B cell (primary cell): Measurements from ENCODE around the gene METTL26. TPM values are rescaled to one million over a fixed set of nuclear protein-coding genes. Genes with fewer than 3 reads are reported as not detected.

Source experiments
- ATAC-seq: fragments of 200-7000 bp; cut with Tn5 transposase; one replicate; pipeline ENCODE4 v1.10.0; 2021; ENCODE audit warnings: low read depth, mild to moderate bottlenecking, moderate number of reproducible peaks, moderate library complexity
- CTCF ChIA-PET: fragments of 350-600 bp; sonication (Branson Sonifier 250); formaldehyde crosslinking; loops from one replicate; lab custom pipeline; 2021; ENCODE audit warnings: antibody characterized with exemption, inconsistent platforms; lab: Charles Lee
- POLR2A ChIA-PET: fragments of 350-600 bp; sonication (Branson Sonifier 250); formaldehyde crosslinking; loops from one replicate; lab custom pipeline; 2021; ENCODE audit warnings: antibody characterized with exemption; lab: Charles Lee
- DNase-seq: peaks from one replicate; pipeline ENCODE4 v3.0.0; 2013
- H2AFZ ChIP-seq: 2 replicates; pipeline ENCODE4 v1.6.1; 2012; ENCODE audit warnings: mild to moderate bottlenecking, low read depth, low read length; ENCODE audit not compliant: insufficient read depth, poor library complexity, severe bottlenecking
- H3K27ac ChIP-seq, 2 donors: 1 replicate in 1 of 2; 2 replicates in 1 of 2; pipeline ENCODE4 v1.5.1; 2012 to 2013; ENCODE audit warnings: low read length in 2 of 2, mild to moderate bottlenecking in 2 of 2, moderate library complexity in 1 of 2
- H3K27me3 ChIP-seq, 4 experiments: fragments of 200-600 bp in 1 of 4; sonication (generic) in 1 of 4; replicated peaks in 1 of 4; 1 replicate in 2 of 4; 2 replicates in 2 of 4; pipeline versions ENCODE4 v1.6.1 to v1.7.0; 2013 to 2016; ENCODE audit warnings: low read length in 3 of 4, mild to moderate bottlenecking in 2 of 4, mixed read lengths in 1 of 4, moderate library complexity in 1 of 4; ENCODE audit not compliant: insufficient read depth in 4 of 4, control insufficient read depth in 3 of 4; ENCODE audit errors: control extremely low read depth in 1 of 4
- H3K36me3 ChIP-seq, 2 experiments: replicated peaks in 1 of 2; 1 replicate in 1 of 2; 2 replicates in 1 of 2; pipeline versions ENCODE4 v1.6.1 to v1.7.1; 2013; ENCODE audit warnings: low read length in 1 of 2; ENCODE audit not compliant: insufficient read depth in 2 of 2, control insufficient read depth in 1 of 2; ENCODE audit errors: control extremely low read depth in 1 of 2, extremely low read depth in 1 of 2
- H3K4me1 ChIP-seq, 2 donors: fragments of 200-600 bp in 1 of 2; sonication (generic) in 1 of 2; 1 replicate in 1 of 2; 2 replicates in 1 of 2; pipeline versions ENCODE4 v1.5.1 to v1.6.1; 2013 to 2017; ENCODE audit warnings: low read length in 2 of 2; ENCODE audit not compliant: control insufficient read depth in 2 of 2, insufficient read depth in 2 of 2
- H3K4me2 ChIP-seq: replicated peaks from 2 replicates; pipeline ENCODE3; 2012; ENCODE audit warnings: mild to moderate bottlenecking, low read depth, low read length; ENCODE audit not compliant: poor library complexity, severe bottlenecking
- H3K4me3 ChIP-seq, 5 experiments: fragments of 200-600 bp in 1 of 5; sonication (generic) in 1 of 5; 1 replicate in 3 of 5; 2 replicates in 2 of 5; pipeline versions ENCODE4 v1.5.1 to v1.7.0; 2011 to 2016; ENCODE audit warnings: low read length in 4 of 5, mild to moderate bottlenecking in 4 of 5, low read depth in 2 of 5, control low read depth in 1 of 5, moderate library complexity in 1 of 5; ENCODE audit not compliant: insufficient read depth in 1 of 5; ENCODE audit errors: control extremely low read depth in 1 of 5, extremely low read depth in 1 of 5
- H3K79me2 ChIP-seq: fragments of 200-600 bp; sonication (generic); one replicate; pipeline ENCODE4 v1.6.0; 2016; ENCODE audit warnings: low read length; ENCODE audit not compliant: control insufficient read depth, insufficient read depth
- H3K9ac ChIP-seq: fragments of 200-600 bp; sonication (generic); 2 replicates; pipeline ENCODE4 v1.6.1; 2017; ENCODE audit warnings: mild to moderate bottlenecking, low read length, moderate library complexity
- H3K9me3 ChIP-seq, 3 donors: one replicate each; pipeline versions ENCODE4 v1.6.1 to v1.7.1; 2013; ENCODE audit warnings: low read length in 2 of 3; ENCODE audit not compliant: control insufficient read depth in 2 of 3, insufficient read depth in 1 of 3; ENCODE audit errors: control extremely low read depth in 1 of 3
- H4K20me1 ChIP-seq: 2 replicates; pipeline ENCODE4 v1.6.0; 2012; ENCODE audit warnings: mild to moderate bottlenecking, low read length; ENCODE audit not compliant: insufficient read depth, control insufficient read depth, poor library complexity, severe bottlenecking
- H3K27ac Mint-ChIP-seq: one replicate; pipeline ENCODE4 v1.8.0; 2021; ENCODE audit warnings: mixed read lengths
- H3K27me3 Mint-ChIP-seq: one replicate; pipeline ENCODE4 v1.8.0; 2021; ENCODE audit warnings: mixed read lengths
- H3K4me1 Mint-ChIP-seq: one replicate; pipeline ENCODE4 v1.8.0; 2021; ENCODE audit warnings: mixed read lengths
- H3K4me3 Mint-ChIP-seq: one replicate; pipeline ENCODE4 v1.8.0; 2021; ENCODE audit warnings: mixed read lengths
- H3K9me3 Mint-ChIP-seq: one replicate; pipeline ENCODE4 v1.8.0; 2022; ENCODE audit warnings: mixed read lengths; ENCODE audit not compliant: insufficient read depth
- EZH2 ChIP-seq: IDR thresholded peaks from 2 replicates; pipeline ENCODE4 v1.6.1; 2012; ENCODE audit warnings: borderline replicate concordance, low read depth, mild to moderate bottlenecking, moderate library complexity, low read length; ENCODE audit not compliant: insufficient read depth, poor library complexity, severe bottlenecking
- WGBS: methylation state at CpG from one replicate; pipeline ENCODE4 v1.1.5; 2013; ENCODE audit warnings: missing lambda C conversion rate; ENCODE audit not compliant: insufficient coverage; 5-methylcytosine and 5-hydroxymethylcytosine counted together
- intact Hi-C: fragments of 100-400 bp; cut with micrococcal nuclease; formaldehyde crosslinking; loops from one replicate; pipeline ENCODE4 v1.10.0; 2022
- polyA plus RNA-seq: library from polyadenylated mRNA; depleted of rRNA; stranded (reverse); fragments of >200 nt; gene quantifications from 2 replicates; pipeline ENCODE4 v1.2.3, GENCODE V29; 2012
- total RNA-seq, 2 donors: library from RNA; stranded (reverse); fragments of 120-200 nt in 1 of 2; gene quantifications; 1 replicate in 1 of 2; 2 replicates in 1 of 2; pipeline versions ENCODE4 v1.2.3 to v1.2.4, GENCODE V29; 2013 to 2022
- TF ChIP-seq, protein P1 (sequence below): fragments of 200-600 bp; IDR thresholded peaks from one replicate; pipeline ENCODE4 v1.8.0; 2022; ENCODE audit warnings: antibody characterized with exemption, mild to moderate bottlenecking

METTL26 gene
- total and polyA plus RNA-seq, 2 donors (not counting 1 experiment from before 2014, with no cell fraction given) = 56.6 to 140 TPM

DNA sequence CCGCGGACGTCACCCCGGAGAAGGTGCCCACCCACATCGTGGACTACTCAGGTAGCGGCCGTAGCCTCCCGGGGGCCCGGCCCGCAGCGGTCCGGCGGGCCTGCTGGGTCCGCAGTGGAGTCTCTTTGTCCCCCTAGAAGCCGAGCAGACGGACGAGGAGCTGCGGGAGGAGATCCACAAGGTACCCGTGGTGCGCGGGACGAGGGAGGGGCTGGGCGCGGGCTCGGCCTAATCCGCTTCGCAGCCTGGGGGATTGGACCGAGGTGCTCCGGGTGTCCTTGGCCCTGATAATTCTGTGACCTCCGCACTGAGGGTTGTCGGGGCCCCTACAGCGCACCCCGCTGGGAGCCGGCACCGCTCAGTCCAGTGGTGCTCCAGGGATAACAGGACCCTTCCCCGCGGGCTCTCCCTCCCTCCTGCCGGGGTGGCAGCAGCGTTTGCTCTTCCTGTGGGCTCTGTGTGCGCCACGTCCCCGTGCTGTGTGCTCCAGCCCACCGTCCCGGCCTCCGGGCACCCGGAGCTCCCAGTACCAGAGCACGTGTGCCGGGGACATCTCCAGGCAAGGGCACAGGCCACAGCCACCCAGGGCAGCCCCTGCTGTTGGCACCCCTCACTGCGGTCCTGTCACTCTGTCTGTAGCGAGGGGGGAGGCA lies 32.5 kb upstream of the METTL26 start:
- Histone ChIP-seq H3K27ac (peak overlapping the region in 1 of 2 donors; percentile 79), H3K4me2 (peak overlapping the region; percentile 99), H2AFZ (peak overlapping the region; percentile 94), H3K27me3 (no peaks in the 10 kb centered on the region), H3K4me3 (peak overlapping the region; percentile 23 to 84 (median 73)), H3K4me1 (peaks cover 15 to 25% of the 10 kb centered on the region in 2 donors), H3K9me3 (no peaks in the 10 kb centered on the region), H3K79me2 (peaks cover 5% of the 10 kb centered on the region), H3K9ac (peak overlapping the region; percentile 91), H4K20me1 (peaks cover 31% of the 10 kb centered on the region), H3K36me3 (peaks cover 0 to 31% of the 10 kb centered on the region in 2 experiments)
- CTCF ChIA-PET = interaction anchor here (2.4 kb wide), 1 partner anchor 13 kb away, joined by 7 read pairs; no protein-coding TSS in a partner anchor
- Mint-ChIP-seq H3K4me1 (peaks cover 10% of the 10 kb centered on the region), H3K27ac (no peak overlapping the region), H3K27me3 (no peaks in the 10 kb centered on the region), H3K4me3 (peak overlapping the region; percentile 86), H3K9me3 (no peaks in the 10 kb centered on the region)
- POLR2A ChIA-PET = no interaction called here
- 12% methylated on average over 50 of the region's 50 CpGs for WGBS
- no peak for DNase-seq
- intact Hi-C loops = loop anchor here (1.0 to 5.0 kb wide), 4 partner anchors 11 to 276 kb away; partner anchors contain the start of genes JMJD8 and METTL26
- no peak for ATAC-seq
- TF ChIP-seq, protein P1, sequence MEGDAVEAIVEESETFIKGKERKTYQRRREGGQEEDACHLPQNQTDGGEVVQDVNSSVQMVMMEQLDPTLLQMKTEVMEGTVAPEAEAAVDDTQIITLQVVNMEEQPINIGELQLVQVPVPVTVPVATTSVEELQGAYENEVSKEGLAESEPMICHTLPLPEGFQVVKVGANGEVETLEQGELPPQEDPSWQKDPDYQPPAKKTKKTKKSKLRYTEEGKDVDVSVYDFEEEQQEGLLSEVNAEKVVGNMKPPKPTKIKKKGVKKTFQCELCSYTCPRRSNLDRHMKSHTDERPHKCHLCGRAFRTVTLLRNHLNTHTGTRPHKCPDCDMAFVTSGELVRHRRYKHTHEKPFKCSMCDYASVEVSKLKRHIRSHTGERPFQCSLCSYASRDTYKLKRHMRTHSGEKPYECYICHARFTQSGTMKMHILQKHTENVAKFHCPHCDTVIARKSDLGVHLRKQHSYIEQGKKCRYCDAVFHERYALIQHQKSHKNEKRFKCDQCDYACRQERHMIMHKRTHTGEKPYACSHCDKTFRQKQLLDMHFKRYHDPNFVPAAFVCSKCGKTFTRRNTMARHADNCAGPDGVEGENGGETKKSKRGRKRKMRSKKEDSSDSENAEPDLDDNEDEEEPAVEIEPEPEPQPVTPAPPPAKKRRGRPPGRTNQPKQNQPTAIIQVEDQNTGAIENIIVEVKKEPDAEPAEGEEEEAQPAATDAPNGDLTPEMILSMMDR = no peak
- no peak for TF ChIP-seq EZH2
